Measurements from ENCODE around the gene SLC5A9.

The SLC5A9 gene

GRCh38 chr1:48214820-48215219, 7.7 kb upstream of the SLC5A9 start:
- DNase-seq, result no peak

DNA sequence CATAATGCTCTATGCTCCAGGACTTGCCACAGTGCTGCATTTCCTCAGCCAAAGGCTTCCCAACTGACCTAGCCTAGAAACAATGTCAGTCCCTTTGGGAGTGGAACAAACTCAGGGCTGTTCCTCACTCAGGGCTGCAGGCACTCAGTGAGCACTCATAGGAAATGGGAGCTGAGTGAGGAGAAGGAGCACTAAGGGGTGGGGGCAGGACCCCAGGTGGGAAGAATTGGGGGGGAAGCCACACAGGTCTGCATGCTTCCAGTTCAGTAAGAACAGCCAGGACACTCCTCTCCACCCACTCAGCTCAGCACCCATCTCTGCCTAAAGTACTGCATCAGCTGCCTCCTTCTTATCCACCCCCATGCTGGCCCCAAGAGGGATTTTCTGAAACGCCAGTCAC, 7.3 kb upstream of the SLC5A9 start:
- DNase-seq, result no peak

GRCh38 chr1:48215889-48216288, 6.6 kb upstream of the SLC5A9 start:
- no peak for DNase-seq

DNA sequence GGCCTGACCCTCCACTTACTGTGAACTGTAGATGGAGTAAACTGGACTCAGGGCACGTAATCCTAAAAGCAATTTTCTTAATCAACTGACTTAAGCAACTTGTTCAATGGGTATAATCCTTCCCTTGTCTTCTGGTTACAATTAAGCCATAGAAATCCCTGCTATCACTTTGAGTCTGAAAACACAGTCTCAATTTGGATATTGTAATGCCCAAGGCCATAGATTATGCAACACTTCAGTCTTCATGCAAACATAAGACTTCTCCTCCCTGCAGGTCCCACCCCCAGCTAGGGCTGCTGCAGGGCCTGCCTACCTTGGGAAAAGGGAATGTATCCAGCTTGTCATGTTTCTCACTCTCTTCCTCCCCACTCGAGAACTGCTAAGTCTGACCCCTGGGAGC, 6.2 kb upstream of the SLC5A9 start:
- DNase-seq, result no peak

GRCh38 chr1:48216941-48217340, 5.6 kb upstream of the SLC5A9 start:
- DNase-seq, result no peak

GRCh38 chr1:48217856-48218255, 4.7 kb upstream of the SLC5A9 start:
- no peak for DNase-seq

DNA sequence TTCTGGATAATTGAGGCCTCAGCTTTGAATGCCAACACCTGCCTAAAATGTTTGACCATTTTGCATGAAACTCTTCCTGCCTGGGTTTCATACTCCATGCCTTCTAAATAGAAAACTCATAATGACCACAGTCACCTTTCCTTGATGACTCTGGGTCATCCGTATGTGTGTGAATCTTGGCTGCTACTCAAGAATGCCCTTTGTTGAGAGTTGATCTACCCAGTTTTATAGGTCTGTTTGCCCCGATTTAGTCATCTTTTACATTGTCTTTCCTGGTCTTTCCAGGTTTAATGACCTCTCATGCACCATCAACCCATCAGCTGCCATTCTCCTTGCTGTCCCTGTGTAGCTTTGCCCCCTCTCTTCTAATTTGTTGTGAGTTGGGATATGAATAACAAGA, 2.7 kb upstream of the SLC5A9 start:
- no peak for DNase-seq

DNA sequence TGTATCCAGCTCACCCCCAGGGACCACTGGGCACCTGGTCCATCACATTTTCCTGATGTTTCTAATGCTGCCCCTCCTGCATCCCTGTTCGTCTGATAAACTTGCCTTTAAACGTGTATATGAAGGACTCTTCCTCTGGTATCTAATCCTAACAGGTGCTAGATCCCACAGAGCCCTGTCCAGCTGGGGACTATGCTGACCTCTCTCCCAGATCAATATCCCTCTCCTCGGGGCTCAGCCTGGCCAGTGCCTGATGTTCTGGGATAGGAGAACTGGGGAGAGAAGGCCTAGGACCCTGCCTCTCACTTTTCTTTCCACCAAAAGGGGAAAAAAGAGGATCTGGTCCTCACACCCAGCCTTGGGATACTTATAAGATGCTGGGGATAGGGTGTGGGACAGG, 1.4 kb upstream of the SLC5A9 start:
- DNase-seq, result no peak

DNA sequence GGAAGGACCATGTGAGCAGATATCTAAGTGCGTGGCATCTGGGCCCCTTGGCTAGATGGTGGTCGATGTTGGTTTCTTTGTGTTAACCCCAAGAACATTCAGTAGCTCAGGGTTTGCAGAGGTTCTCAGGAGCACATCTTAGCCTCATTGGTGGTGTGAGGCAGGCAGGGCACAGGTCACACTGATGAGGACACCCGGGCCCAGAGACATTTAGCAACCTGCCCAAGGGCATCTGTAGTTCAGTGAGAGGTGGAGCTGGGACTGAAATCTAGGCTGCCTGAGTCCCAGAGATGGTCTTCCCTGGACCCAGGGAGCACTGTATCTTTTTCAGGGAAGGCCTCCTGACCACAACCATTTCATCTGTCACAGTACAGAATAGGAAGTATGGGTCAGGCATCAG, 859 bp upstream of the SLC5A9 start:
- DNase-seq, result no peak

DNA sequence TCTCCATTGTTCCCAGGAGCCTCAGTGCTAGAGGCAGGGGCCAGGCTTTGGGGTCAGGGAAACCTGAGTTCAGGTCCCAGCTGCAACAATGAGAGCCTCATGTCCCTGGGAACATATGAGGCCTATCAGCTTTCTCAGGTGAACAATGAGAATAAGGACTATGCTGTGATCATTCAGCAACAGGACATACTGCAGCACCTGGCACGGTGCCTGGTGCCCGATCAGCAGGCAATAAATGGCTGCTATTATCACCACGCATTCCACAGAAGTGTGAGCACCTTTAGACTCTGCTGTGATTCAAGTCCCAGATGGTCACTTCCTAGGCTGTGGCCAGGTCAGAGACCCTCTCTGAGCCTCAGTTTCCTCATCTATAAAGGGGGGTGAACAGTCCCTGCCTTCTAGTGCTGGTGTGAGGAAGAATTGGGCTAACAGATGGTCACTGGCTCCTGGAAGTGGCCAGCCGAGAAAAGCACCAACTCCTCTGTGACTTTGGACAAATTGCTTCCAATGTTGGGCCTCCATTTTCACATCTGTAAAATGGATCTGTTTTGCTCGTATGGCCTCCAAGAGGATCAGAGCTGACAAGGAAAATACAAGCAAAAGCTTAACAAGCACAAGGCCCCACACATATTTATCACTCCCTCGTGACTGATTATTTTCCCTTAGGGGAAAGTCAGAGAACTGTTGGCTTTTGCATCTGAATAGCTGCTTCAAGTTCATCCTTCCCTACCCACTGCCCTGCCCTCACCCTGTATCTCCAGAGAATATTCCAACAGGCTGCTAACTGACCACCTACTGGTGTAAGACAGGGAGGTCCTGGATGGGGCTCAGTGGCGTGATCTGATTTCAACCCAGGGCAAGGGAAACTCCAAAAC, 1.1 kb downstream of the SLC5A9 start:
- no peak for DNase-seq

- DNase-seq, result no peak
These were observed 2.3 kb downstream of the SLC5A9 start for GRCh38 chr1:48224791-48225190.

- DNase-seq, result no peak
These were observed 3.1 kb downstream of the SLC5A9 start for GRCh38 chr1:48225579-48225978.

DNA sequence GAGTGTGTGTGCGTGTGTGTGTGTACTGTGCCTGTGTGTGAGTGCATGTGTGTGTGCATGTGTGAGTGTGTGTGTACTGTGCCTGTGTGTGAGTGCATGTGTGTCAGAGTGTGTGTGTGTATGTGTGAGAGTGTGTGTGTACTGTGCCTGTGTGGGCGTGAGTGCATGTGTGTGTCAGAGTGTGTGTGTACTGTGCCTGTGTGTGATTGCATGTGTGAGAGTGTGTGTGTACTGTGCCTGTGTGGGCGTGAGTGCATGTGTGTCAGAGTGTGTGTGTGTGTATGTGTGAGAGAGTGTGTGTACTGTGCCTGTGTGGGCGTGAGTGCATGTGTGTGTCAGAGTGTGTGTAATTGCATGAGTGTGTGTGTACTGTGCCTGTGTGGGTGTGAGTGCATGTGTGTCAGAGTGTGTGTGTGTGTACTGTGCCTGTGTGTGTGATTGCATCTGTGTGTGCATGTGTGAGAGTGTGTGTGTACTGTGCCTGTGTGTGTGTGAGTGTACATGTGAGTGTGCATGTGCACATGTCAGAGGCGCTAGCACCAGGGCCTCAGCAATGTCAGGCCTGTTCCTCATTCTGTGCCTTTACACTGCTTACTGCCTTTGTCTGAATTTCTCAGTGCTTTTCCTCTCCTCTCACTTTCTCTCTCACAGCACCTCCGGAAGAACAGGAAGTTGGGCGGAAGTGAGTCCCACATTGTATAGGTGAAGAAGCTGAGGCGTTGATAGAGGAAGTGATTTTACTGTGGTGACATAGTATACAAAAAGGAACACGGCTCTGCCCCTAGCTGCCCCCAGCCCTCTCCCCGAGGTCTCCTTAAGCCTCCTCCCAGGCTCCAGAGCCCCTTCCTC, 4.9 kb downstream of the SLC5A9 start:
- no peak for DNase-seq

DNA sequence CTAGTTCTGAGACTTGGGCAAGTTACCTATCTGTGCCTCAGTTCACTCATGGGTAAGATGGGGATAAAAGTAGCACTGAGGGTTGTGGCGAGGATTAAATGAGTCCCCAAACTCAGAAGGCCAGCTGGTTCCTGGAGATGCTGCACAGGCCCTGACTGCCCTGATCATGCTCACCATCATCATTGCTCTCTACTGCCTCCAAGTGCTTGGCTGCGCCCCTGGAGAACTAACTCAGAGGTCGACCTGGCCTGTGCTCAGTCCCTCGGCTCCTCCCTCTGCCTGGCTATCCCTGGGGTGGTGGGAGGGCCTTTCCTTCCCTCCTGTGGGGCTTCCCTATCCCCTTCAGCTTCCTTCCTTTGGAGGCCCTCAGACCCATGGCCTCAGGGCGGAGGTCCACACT, 5.6 kb downstream of the SLC5A9 start:
- DNase-seq, result no peak

DNA sequence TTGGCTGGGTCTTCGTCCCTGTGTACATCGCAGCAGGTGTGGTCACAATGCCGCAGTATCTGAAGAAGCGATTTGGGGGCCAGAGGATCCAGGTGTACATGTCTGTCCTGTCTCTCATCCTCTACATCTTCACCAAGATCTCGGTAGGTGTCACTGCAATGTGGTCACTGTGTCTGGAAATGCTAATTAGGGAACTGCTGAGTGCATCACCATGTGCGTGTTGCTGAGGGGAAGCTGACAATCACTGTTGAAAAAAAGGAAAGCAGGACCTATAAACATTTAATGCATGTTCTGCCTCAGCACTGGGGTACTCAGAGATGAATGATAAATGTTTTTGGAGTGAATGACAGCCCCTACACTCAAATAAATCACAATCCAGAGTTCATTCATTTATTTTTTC, 6.8 kb downstream of the SLC5A9 start:
- DNase-seq, result no peak

DNA sequence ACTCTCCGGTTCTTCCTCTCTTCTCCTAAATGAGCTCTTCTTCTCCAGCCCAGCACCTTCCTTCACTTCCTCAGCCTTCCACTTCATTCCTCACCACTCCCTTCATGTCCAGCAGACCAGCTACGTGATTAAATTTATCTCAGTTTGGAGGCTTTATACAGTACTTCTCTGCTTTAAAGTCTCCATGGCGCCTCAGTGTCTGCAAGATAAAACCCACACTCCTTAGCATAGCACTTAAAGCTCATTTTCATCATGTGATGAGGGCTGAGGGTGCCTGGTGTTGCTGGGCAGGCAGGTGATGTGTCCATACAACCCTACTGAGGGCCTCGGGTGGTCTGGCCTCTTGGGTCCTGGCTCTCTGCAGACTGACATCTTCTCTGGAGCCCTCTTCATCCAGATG, 7.7 kb downstream of the SLC5A9 start:
- no peak for DNase-seq

DNA sequence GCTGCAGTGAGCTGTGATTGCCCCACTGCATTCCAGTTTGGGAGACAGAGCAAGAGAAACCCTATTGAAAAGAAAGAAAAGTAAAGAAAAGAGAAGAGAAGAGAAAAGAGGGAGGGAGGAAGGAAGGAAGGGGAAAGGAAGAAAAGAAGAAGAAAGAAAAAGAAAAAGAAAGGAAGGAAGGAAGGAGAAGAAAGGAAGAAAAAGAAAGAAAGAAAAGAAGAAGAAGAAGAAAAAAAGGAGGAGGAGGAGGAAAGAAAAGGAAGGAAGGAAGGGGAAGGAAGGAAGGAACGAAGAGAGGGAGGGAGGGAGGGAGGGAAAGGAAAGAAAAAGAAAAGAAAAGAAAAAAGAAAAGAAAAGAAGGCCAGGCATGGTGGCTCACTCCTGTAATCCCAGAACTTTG, 10.2 kb downstream of the SLC5A9 start:
- no peak for DNase-seq

DNA sequence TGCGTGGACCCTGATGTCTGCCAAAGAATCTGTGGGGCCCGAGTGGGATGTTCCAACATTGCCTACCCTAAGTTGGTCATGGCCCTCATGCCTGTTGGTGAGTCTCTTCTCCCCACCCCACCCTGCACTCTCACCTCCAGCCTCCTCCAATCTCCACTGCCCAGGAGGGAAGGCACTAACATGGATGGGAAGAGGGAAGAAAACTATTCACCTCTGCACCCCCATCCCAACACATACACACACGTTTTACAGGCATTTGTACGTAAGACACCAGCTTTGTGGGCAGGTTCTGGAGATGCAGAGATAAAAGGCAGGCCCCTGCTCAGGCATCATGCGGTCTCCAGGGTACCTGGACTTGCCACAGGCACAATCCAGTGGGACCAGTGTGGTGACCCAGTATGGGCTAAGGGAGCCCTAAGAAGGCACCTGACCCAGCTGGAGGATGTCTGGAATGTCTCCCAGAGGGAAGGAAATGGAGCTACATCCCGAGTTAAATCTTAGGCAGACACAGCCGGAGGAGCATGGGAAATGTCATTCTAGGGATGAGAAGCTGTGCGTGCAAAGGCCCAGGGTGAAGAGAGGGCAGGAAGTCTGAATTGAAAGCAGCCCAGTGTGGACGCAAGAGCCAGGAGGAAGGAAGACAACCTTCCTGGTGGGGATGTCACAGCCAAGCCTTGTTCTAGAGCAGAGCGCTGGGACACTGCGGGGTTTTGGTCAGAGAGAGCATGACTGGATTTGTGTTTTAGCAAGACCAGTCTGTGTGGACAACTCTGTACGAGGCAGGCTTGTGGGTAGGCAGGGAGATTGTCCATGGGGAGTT, 11.4 kb downstream of the SLC5A9 start:
- DNase-seq, result no peak

GRCh38 chr1:48235652-48236051, 13.1 kb downstream of the SLC5A9 start:
- no peak for DNase-seq

DNA sequence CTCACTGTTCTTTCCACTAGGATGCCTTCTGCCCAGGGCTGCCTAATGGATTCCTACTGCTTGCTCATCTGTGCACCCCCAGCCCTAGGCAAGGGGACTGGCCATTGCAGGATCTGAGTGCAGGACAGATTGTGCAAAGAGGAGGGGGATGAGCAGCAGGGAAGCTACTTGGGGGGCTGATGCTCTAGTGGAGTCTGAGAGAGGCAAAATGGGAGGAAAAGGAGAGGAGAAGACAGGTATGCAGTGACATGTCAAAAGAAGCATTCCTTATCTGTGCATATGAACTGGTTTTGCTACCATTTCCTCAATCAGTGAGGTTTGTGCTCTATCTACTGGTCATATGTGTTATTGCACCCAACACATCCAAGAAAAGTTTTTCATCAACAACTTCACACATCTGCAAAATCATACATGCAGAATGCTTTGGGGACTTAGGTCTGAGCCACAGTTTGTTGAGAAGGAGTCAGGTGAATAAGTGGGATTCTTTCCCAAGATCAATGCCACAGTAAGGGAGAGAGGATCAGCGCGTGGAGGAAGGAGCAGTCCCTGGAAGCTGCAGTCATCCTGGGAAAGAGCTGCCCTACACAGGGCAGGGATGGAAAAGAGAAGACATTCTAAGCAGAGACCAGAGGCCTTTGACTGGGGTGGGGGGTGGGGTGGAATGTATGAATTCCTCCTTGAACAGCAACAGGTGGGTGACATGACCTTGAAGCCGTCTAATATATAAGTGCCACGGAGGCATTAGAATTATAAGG, 14.4 kb downstream of the SLC5A9 start:
- DNase-seq, result no peak

GRCh38 chr1:48242141-48242736, 19.7 kb downstream of the SLC5A9 start:
- DNase-seq, result no peak

GRCh38 chr1:48245106-48245505, 22.6 kb downstream of the SLC5A9 start:
- no peak for DNase-seq

Measured in NCI-H1417 treated with DMSO at 0.1 percent for 48 hours (cell line).